Esophagus squamous epithelium (tissue), 4 donors: ENCODE results near the gene PHF2.
"Not testable (repeated sequence)": the region's sequence is repeated elsewhere in the genome, so short reads cannot be mapped to it uniquely, and the experiment has no call there.

ENCODE experiments used
- CTCF ChIP-seq, 6 experiments: fragments of 450-650 bp in 4 of 6; fragments of 200-600 bp in 2 of 6; sonication (generic) in 2 of 6; IDR thresholded peaks; one replicate each; pipeline ENCODE4 v1.5.1; 2016 to 2019; ENCODE audit warnings: antibody characterized with exemption in 6 of 6, mild to moderate bottlenecking in 4 of 6, moderate library complexity in 4 of 6
- POLR2A ChIP-seq, 4 donors: fragments of 450-650 bp; IDR thresholded peaks; one replicate each; pipeline ENCODE4 v1.6.1; 2017; ENCODE audit warnings: antibody characterized with exemption in 4 of 4, mild to moderate bottlenecking in 4 of 4, moderate library complexity in 3 of 4

- TF ChIP-seq POLR2A, CTCF (IDR thresholded peaks at IDR 0.05): not testable (repeated sequence)
These were observed 96.1 kb downstream of the PHF2 start for GRCh38 chr9:93672330-93673020.
